NCI-H510A (cell line): ENCODE data around the gene WBP2NL.
"Not testable (repeated sequence)": the region's sequence is repeated elsewhere in the genome, so short reads cannot be mapped to it uniquely, and the experiment has no call there.

Experiments
- DNase-seq: peaks from one replicate; lab custom pipeline; 2025; lab: John Stamatoyannopoulos, UW

WBP2NL gene

GRCh38 chr22:42033263-42034181 is 34.9 kb downstream of the WBP2NL start:
- DNase-seq = no peak

GRCh38 chr22:42035256-42035655 is 36.7 kb downstream of the WBP2NL start:
- no peak for DNase-seq

DNA sequence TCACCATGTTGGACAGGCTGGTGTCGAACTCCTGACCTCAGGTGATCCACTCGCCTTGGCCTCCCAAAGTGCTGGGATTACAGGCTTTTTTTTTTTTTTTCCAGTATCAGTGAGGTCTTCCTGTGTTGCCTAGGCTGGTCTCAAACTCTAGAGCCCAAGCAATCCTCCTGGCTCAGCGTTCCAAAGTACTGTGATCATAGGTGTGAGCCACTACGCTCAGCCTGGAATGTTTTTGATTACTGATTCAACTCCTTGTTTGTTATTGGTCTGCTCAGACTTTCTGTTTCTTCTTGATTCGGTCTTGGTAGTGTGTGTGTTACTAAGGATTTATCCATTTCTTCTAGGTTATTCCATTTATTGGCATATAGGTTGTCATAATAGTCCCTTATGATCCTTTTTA is 40.7 kb downstream of the WBP2NL start:
- no peak for DNase-seq

DNA sequence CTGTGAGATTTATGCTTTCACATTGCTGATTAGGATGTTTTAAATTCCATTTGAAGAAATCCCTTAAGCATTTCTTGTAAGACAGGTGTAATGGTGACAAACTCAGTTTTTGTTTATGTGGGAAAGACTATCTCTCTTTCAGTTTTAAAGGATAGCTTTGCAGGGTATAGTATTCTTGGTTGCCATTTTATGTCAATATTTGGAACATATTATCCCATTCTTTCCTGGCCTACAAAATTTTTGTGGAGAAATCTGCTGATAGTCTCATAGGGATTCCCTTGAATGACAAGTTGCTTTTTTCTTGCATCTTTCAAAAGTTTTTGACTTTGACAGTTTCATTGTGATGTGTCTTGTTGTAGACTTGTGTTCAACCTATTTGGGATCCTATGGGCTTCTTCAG is 43.2 kb downstream of the WBP2NL start:
- no peak for DNase-seq

- no peak for DNase-seq
Measured at GRCh38 chr22:42050641-42051180, 52.1 kb downstream of the WBP2NL start.

GRCh38 chr22:42052765-42053164 is 54.2 kb downstream of the WBP2NL start:
- DNase-seq = no peak

- DNase-seq = no peak
Measured at GRCh38 chr22:42056757-42057511, 58.3 kb downstream of the WBP2NL start.

GRCh38 chr22:42060489-42060888 is 61.9 kb downstream of the WBP2NL start:
- DNase-seq = no peak

GRCh38 chr22:42061041-42061440 is 62.5 kb downstream of the WBP2NL start:
- no peak for DNase-seq

DNA sequence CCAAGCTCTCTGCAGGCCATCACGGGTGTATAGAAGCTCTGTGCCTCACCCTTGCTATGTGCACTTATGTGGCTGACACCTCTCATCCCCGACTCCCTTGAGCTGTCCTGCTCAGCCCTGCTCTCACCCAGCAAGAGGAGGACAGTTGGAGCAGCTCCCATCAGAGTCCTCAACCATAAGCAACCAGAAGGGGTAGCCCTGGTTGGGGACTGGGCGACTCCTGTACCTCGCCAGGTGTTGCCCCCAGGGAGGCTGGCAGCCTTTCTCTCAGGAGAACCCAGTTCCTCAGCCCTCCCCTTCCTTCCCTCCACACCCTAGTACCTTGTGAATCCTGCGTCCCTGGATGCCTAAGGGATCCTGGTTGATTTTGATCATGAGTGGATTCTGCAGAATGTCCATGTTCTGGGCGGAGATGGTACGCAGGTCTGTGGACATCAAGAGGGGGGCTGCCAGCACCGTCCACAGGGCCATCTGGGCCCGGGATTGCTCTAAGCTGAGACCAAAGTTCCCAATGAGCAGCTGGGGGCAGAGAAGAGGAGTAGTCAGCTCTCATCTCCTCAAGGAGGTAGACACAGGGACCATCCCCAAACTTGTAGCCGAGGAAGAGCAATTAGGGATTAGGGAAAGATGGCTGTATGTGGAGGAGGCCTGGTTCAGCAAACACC is 64.0 kb downstream of the WBP2NL start:
- no peak for DNase-seq

DNA sequence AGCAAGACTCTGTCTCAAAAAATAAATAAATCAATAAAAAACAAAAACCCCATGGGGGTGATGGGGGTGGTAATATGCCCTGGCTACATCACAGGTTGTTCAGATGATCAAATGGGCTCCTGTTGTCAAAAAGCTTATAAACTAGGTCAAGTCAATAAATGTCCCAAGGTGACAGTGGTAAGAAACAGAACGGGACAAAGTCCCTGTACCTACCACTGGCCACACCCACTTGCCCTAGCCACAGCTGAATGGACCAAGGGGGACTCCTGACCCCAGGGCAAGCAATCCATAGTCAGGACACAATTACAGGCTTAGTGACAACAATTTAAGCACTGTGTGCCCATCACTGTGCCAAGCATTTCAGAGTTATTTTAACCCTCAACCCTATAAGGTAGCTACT is 66.0 kb downstream of the WBP2NL start:
- DNase-seq = no peak

GRCh38 chr22:42065438-42066125 is 67.0 kb downstream of the WBP2NL start:
- no peak for DNase-seq

- DNase-seq = no peak
Measured at GRCh38 chr22:42066126-42066761, 67.7 kb downstream of the WBP2NL start.

- DNase-seq = no peak
Measured at GRCh38 chr22:42066937-42067336, 68.3 kb downstream of the WBP2NL start.

DNA sequence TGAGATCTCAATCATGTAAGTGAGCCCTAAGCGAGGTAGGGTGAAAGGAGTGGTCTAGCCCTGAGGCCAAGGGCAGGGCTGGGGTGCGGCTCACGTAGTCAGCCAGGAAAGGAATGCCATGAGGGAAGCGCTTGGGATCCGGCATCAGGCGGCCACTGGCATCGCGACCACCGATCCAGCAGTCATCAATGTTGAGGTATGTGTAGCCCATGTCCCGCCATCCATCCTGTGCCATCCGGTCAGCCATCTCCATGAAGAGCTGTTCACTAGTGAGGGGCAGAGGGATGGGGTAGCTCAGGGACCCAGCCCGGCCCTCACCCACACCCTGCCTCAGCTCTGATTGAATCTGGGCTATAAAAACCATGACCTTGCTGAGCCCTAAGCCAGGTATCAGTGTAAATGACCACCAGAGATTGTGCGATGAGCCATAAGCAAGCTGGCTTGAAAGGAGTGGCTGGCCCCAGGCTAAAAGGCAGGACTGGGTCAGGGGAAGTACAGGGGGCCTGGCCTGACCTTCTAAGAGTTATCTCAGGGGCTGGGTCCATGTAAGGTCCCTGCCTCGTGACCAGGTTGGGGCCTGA is 69.2 kb downstream of the WBP2NL start:
- no peak for DNase-seq

- no peak for DNase-seq
Measured at GRCh38 chr22:42068291-42068690, 69.7 kb downstream of the WBP2NL start.

DNA sequence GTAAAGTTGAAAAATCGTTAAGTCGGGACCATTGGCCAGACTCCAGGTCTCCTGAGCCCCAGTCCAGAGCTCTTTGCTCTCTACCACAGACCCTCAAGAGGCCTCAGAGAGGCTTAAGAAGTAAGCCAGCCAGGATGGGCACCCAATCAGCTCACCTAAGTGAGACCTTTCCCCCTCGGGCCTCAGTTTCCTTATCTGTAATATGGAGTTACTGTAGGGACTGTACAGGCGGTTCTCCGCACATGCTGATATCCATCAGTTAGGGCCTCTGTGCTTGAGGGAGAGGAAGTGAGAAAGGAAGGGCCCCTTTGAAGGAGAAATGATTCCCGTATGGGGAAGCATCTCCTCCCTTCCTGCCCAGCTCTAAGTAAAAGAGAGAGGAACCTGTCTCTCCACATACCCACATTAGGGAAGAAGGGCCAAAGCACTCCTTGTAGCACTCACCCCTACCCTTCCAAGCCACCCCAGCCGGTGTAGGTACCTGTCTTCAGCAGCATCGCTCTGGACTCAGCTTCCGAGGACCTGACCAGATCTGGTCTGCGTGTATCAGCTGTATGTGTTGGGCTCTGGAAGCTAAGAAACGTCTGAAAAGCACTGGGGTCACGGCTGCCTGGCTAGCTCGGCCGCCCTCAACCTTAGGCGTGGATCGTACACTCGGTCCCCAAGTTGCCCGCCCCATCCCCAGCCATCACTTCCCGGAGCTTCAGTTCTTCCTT is 71.4 kb downstream of the WBP2NL start:
- DNase-seq = no peak

GRCh38 chr22:42070517-42071422 is 72.2 kb downstream of the WBP2NL start, which contains the start of gene NAGA:
TSS of gene NAGA (minus strand) at chr22:42070812. CDS start at chr22:42070297, 515 bp downstream.
- peak; percentile 87 for DNase-seq

DNA sequence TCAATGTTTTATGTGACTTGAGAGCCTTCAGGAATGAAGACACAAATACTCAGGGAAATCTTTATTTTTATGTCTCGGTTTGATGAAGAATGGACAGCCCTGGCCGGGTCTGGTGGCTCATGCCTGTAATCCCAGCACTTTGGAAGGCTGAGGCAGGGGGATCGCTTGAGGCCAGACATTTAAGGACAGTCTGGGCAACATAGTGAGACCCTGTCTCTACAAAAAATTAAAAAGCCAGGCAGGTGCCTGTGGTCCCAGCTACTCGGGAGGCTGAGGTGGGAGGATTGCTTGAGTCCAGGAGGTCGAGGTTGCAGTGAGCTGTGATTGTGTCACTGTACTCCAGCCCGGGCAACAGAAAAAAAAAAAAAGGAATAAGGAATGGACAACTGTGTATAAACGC is 72.9 kb downstream of the WBP2NL start:
- not testable (repeated sequence) for DNase-seq
